Activated CD8-positive, alpha-beta memory T cell treated with anti-CD3 and anti-CD28 coated beads for 36 hours (primary cell): ENCODE results near the gene GINS1. TPM values are rescaled to one million over a fixed set of nuclear protein-coding genes. Genes with fewer than 3 reads are reported as not detected.

Experiments
- CTCF ChIA-PET: fragments of 350-600 bp; sonication (Branson Sonifier 250); formaldehyde crosslinking; loops from one replicate; lab custom pipeline; 2021; ENCODE audit warnings: antibody characterized with exemption; lab: Charles Lee
- POLR2A ChIA-PET: fragments of 350-600 bp; sonication (Branson Sonifier 250); formaldehyde crosslinking; loops from one replicate; lab custom pipeline; 2021; ENCODE audit warnings: antibody characterized with exemption; lab: Charles Lee
- total RNA-seq, 2 experiments: library from RNA; stranded (reverse); gene quantifications; one replicate each; pipeline ENCODE4 v1.2.3, GENCODE V29; 2021

GINS1 gene
- total RNA-seq, result 10 to 100 TPM; 32.9 to 35.2 TPM

- ChIA-PET CTCF (interaction anchor here (1.0 to 1.3 kb wide), 2 partner anchors 9 to 113 kb away, joined by 4 to 5 read pairs; no protein-coding TSS in a partner anchor), POLR2A (interaction anchor here (0.5 to 1.8 kb wide), 9 partner anchors 16 to 456 kb away, joined by 3 to 16 read pairs (median 3); partner anchors contain the start of genes ABHD12 and PYGB)
Measured at GRCh38 chr20:25407311-25408169, at the start of gene GINS1. Gene GINS1, plus strand, starts transcription at chr20:25407673. Its CDS starts 148 bp downstream, at chr20:25407821.

GRCh38 chr20:25360631-25361286 lies 46.7 kb upstream of the GINS1 start:
- ChIA-PET CTCF (no interaction called here), POLR2A (no interaction called here)

GRCh38 chr20:25361287-25361683 lies 46.2 kb upstream of the GINS1 start:
- ChIA-PET CTCF (no interaction called here), POLR2A (no interaction called here)

GRCh38 chr20:25364180-25364788 lies 43.2 kb upstream of the GINS1 start:
- CTCF ChIA-PET, result no interaction called here
- POLR2A ChIA-PET, result no interaction called here

- ChIA-PET CTCF (no interaction called here), POLR2A (interaction anchor here (0.6 kb wide), 1 partner anchor 27 kb away, joined by 8 read pairs; no protein-coding TSS in a partner anchor)
Measured at GRCh38 chr20:25364879-25365699, 42.4 kb upstream of the GINS1 start.

GRCh38 chr20:25368526-25368925 lies 38.9 kb upstream of the GINS1 start:
- POLR2A ChIA-PET, result no interaction called here
- CTCF ChIA-PET, result no interaction called here

GRCh38 chr20:25368976-25369375 lies 38.5 kb upstream of the GINS1 start:
- ChIA-PET CTCF (interaction anchor here (0.7 kb wide), 1 partner anchor 915 kb away, joined by 6 read pairs; no protein-coding TSS in a partner anchor), POLR2A (no interaction called here)

GRCh38 chr20:25369529-25369928 lies 37.9 kb upstream of the GINS1 start:
- POLR2A ChIA-PET, result no interaction called here
- CTCF ChIA-PET, result interaction anchor here (0.7 kb wide), 1 partner anchor 916 kb away, joined by 6 read pairs; no protein-coding TSS in a partner anchor

GRCh38 chr20:25369971-25370370 lies 37.5 kb upstream of the GINS1 start:
- ChIA-PET POLR2A (no interaction called here), CTCF (interaction anchor here (0.7 kb wide), 2 partner anchors 287 to 916 kb away, joined by 3 to 6 read pairs; no protein-coding TSS in a partner anchor)

- ChIA-PET CTCF (interaction anchor here (1.2 kb wide), 1 partner anchor 26 kb away, joined by 3 read pairs; no protein-coding TSS in a partner anchor), POLR2A (no interaction called here)
Measured at GRCh38 chr20:25372584-25373336, 34.7 kb upstream of the GINS1 start.

GRCh38 chr20:25374842-25375241 lies 32.6 kb upstream of the GINS1 start:
- ChIA-PET POLR2A (no interaction called here), CTCF (no interaction called here)

- ChIA-PET POLR2A (no interaction called here), CTCF (no interaction called here)
Measured at GRCh38 chr20:25376236-25376635, 31.2 kb upstream of the GINS1 start.

- ChIA-PET POLR2A (no interaction called here), CTCF (no interaction called here)
Measured at GRCh38 chr20:25376886-25377285, 30.6 kb upstream of the GINS1 start.

- CTCF ChIA-PET, result interaction anchor here (0.6 kb wide), 1 partner anchor 36 kb away, joined by 3 read pairs; no protein-coding TSS in a partner anchor
- POLR2A ChIA-PET, result interaction anchor here (0.6 kb wide), 1 partner anchor 79 kb away, joined by 3 read pairs; no protein-coding TSS in a partner anchor
Measured at GRCh38 chr20:25378189-25378883, 29.1 kb upstream of the GINS1 start.

GRCh38 chr20:25378884-25379733 lies 28.4 kb upstream of the GINS1 start:
- POLR2A ChIA-PET, result interaction anchor here (0.6 kb wide), 1 partner anchor 79 kb away, joined by 3 read pairs; no protein-coding TSS in a partner anchor
- CTCF ChIA-PET, result no interaction called here

GRCh38 chr20:25380945-25381614 lies 26.4 kb upstream of the GINS1 start:
- ChIA-PET POLR2A (no interaction called here), CTCF (no interaction called here)
